NB4 (cell line): ENCODE results near the gene IL32.
"Not testable (repeated sequence)": the region's sequence is repeated elsewhere in the genome, so short reads cannot be mapped to it uniquely, and the experiment has no call there.

Source experiments
- DNase-seq: peaks from one replicate; pipeline ENCODE4 v3.0.0; 2010; ENCODE audit warnings: low read depth
- H3K4me3 ChIP-seq: one replicate; pipeline ENCODE4 v1.5.1; 2011; ENCODE audit warnings: mild to moderate bottlenecking, low read depth, low read length, moderate library complexity
- MAX ChIP-seq: IDR thresholded peaks from 2 replicates; pipeline ENCODE4 v1.6.1; 2011; ENCODE audit warnings: low read depth, low read length
- MYC ChIP-seq: IDR thresholded peaks from 2 replicates; pipeline ENCODE4 v1.6.1; 2011; ENCODE audit warnings: low read depth, low read length
- POLR2A ChIP-seq: IDR thresholded peaks from 2 replicates; pipeline ENCODE4 v1.6.1; 2011; ENCODE audit warnings: mild to moderate bottlenecking; ENCODE audit not compliant: insufficient read length; ENCODE audit errors: extremely low read depth
- TF ChIP-seq, protein P1 (sequence below): IDR thresholded peaks from one replicate; pipeline ENCODE4 v1.5.1; 2012; ENCODE audit warnings: low read depth, low read length

Gene IL32

DNA sequence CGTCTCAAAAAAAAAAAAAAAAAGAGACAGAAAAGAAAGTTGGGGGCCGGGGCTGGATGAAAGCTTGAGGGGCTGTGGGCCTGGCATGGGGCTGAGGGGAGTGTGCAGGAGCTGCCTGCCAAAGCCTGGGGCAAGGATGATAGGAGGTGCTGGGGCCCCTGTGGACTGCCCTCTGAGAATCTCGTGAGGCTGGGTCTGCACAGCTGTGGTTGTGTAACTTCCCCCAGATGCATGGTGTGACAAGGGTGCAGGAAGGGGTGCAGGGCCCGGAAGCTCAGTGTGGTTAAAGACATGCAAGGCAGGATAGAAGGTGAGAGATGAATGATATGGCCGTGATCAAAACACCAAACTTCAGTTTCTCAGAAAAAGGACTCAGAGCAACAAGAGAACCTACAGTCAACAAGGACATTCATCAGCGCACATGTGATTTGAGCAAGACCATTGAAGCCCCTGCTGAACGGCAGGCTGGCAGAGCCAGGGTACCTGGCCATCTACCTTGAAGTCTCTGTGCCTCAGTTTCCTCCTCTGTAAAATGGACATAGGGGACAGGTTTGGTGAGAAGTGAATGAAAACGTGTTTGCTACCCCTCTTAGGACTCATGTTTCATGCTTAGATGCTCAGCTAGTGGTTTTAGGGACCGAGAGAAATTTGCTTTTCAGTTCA is 9.6 kb downstream of the IL32 start:
- peak; percentile 93 for DNase-seq
- no peak overlapping the region for H3K4me3 ChIP-seq
- no peak for TF ChIP-seq POLR2A
- TF ChIP-seq MYC, result peak; percentile 27; the same call in 1 of the 2 replicates

GRCh38 chr16:3075523-3075915 is 10.1 kb downstream of the IL32 start:
- no peak overlapping the region for H3K4me3 ChIP-seq
- no peak for DNase-seq
- TF ChIP-seq, protein P1, sequence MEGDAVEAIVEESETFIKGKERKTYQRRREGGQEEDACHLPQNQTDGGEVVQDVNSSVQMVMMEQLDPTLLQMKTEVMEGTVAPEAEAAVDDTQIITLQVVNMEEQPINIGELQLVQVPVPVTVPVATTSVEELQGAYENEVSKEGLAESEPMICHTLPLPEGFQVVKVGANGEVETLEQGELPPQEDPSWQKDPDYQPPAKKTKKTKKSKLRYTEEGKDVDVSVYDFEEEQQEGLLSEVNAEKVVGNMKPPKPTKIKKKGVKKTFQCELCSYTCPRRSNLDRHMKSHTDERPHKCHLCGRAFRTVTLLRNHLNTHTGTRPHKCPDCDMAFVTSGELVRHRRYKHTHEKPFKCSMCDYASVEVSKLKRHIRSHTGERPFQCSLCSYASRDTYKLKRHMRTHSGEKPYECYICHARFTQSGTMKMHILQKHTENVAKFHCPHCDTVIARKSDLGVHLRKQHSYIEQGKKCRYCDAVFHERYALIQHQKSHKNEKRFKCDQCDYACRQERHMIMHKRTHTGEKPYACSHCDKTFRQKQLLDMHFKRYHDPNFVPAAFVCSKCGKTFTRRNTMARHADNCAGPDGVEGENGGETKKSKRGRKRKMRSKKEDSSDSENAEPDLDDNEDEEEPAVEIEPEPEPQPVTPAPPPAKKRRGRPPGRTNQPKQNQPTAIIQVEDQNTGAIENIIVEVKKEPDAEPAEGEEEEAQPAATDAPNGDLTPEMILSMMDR, result no peak
- TF ChIP-seq POLR2A (no peak), MAX (no peak), MYC (no peak)

DNA sequence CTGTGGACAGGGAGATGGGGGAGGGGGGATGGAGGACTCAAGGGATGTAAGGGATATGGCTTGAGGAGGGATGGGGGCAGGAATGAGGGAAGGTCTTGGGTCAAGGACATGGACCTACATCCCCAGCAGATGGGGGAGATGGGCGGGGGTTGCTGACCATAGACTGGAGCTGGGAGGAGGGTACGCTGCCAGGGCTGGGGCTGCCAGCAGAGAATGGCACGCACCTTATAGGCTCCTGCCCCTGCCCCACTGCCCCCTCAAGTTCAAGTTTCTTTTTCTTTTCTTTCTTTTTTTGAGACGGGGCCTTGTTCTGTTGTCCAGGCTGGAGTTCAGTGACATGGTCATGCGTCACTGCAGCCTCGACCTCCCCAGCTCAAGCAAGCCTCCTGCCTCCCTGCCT is 10.5 kb downstream of the IL32 start:
- not testable (repeated sequence) for H3K4me3 ChIP-seq, DNase-seq

GRCh38 chr16:3076577-3076976 is 11.1 kb downstream of the IL32 start:
- TF ChIP-seq MYC (no peak), MAX (no peak), POLR2A (no peak)
- TF ChIP-seq, protein P1, result no peak
- DNase-seq, result no peak
- H3K4me3 ChIP-seq, result no peak overlapping the region

DNA sequence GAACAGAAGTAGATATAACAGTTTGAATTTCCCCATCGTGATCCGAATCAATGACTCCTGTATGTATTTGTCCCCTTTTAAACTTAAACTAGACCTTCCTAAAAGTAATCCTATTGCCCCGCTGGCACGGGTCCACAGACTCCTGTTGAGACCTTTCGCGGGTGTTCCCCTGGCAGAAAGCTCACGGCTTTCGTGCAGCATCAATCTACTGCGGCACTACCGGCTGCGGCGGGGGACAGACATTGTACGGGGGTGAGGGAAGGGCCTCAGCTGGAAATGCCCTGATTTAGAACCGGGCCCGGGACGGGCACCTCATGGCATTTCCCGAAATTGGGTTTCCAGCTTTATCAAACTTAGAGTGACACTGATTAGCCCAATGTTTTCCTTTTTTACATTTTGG is 14.6 kb downstream of the IL32 start:
- DNase-seq, result no peak
- TF ChIP-seq POLR2A (no peak), MYC (no peak), MAX (no peak)
- TF ChIP-seq, protein P1, result no peak
- H3K4me3 ChIP-seq, result no peak overlapping the region

DNA sequence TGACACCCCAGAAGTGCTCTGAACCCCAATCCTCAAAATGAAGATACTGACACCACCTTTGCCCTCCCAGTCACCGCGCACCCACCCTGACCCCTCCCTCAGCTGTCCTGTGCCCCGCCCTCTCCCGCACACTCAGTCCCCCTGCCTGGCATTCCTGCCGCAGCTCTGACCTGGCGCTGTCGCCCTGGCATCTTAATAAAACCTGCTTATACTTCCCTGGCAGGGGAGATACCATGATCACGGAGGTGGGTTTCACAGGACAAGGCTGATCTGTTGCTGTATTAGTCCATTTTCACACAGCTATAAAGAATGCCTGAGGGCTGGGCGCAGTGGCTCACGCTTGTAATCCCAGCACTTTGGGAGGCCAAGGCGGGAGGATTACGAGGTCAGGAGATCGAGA is 16.5 kb downstream of the IL32 start:
- H3K4me3 ChIP-seq, DNase-seq: not testable (repeated sequence)

DNA sequence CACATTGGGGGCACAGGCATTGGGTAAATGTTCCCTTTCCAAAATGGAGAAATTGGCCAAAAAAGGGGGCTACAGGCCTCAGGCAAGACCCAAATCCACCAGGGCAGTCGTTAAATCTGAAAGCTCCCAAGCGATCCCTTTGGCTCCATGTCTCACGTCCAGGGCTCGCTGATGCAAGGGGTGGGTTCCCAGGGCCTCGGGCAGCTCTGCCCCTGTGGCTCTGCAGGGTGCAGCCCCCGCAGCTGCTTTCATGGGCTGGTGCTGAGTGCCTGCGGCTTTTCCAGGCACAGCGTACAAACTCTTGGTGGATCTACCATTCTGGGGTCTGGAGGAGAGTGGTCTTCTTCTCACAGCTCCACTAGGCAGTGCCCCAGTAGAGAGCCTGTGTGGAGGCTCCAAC is 18.0 kb downstream of the IL32 start:
- not testable (repeated sequence) for DNase-seq, H3K4me3 ChIP-seq

DNA sequence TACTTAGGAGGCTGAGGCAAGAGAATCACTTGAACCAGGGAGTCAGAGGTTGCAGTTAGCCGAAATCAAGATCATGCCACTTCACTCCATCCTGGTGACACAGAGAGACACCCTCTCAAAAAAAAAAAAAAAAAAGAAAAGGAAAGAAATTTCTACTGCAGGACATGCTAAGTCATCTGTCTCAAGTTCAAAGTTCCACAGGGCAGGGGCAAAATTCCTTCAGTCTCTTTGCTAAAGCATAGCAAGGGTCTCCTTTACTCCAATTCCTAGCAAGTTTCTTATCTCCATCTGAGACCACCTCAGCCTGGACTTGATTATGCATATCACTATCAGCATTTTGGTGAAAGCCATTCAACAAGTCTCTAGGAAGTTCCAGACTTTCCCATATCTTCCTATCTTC is 19.1 kb downstream of the IL32 start:
- no peak for DNase-seq
- TF ChIP-seq MAX (no peak), MYC (no peak), POLR2A (no peak)
- TF ChIP-seq, protein P1, result no peak
- H3K4me3 ChIP-seq, result no peak overlapping the region
